HepG2 (cell line): ENCODE data around the gene UVSSA. TPM values are rescaled to one million over a fixed set of nuclear protein-coding genes. Genes with fewer than 3 reads are reported as not detected.

Experiments used
- ARID4A ChIP-seq: sonication (generic); formaldehyde crosslinking; IDR thresholded peaks from 2 replicates; pipeline ENCODE4 v1.5.0; 2020; ENCODE audit warnings: mild to moderate bottlenecking, missing genetic modification reagents, borderline replicate concordance
- ATRX ChIP-seq: sonication (generic); formaldehyde crosslinking; IDR thresholded peaks from 2 replicates; pipeline ENCODE4 v1.4.0; 2020; ENCODE audit warnings: missing genetic modification reagents, borderline replicate concordance
- HDAC1 ChIP-seq: sonication (generic); formaldehyde crosslinking; IDR thresholded peaks from 2 replicates; pipeline ENCODE4 v1.5.1; 2020; ENCODE audit warnings: mild to moderate bottlenecking, missing genetic modification reagents
- HDAC2 ChIP-seq: sonication (generic); formaldehyde crosslinking; IDR thresholded peaks from 2 replicates; pipeline ENCODE4 v1.4.0; 2020; ENCODE audit warnings: missing genetic modification reagents
- MED13 ChIP-seq: sonication (generic); formaldehyde crosslinking; IDR thresholded peaks from 2 replicates; pipeline ENCODE4 v1.5.0; 2020; ENCODE audit warnings: missing genetic modification reagents
- MYC ChIP-seq: sonication (generic); formaldehyde crosslinking; IDR thresholded peaks from 2 replicates; pipeline ENCODE4 v1.9.0; 2021; ENCODE audit warnings: missing genetic modification reagents, borderline replicate concordance
- TRIM24 ChIP-seq: sonication (generic); formaldehyde crosslinking; IDR thresholded peaks from 2 replicates; pipeline ENCODE4 v1.8.0; 2022; ENCODE audit warnings: mild to moderate bottlenecking, missing genetic modification reagents
- ZBTB7B ChIP-seq: sonication (generic); formaldehyde crosslinking; IDR thresholded peaks from 2 replicates; pipeline ENCODE4 v1.4.0; 2020; ENCODE audit warnings: missing genetic modification reagents
- ZFP82 ChIP-seq: sonication (generic); formaldehyde crosslinking; IDR thresholded peaks from 2 replicates; pipeline ENCODE4 v1.5.1; 2020; ENCODE audit warnings: mild to moderate bottlenecking, missing genetic modification reagents, borderline replicate concordance
- ZNF136 ChIP-seq: sonication (generic); formaldehyde crosslinking; IDR thresholded peaks from 2 replicates; pipeline ENCODE4 v1.8.1; 2022; ENCODE audit warnings: low read depth, mild to moderate bottlenecking, moderate library complexity, missing genetic modification reagents
- ZNF335 ChIP-seq: sonication (generic); formaldehyde crosslinking; IDR thresholded peaks from 2 replicates; pipeline ENCODE4 v1.4.0; 2020; ENCODE audit warnings: missing genetic modification reagents
- ZNF607 ChIP-seq: sonication (generic); formaldehyde crosslinking; IDR thresholded peaks from 2 replicates; pipeline ENCODE4 v1.5.1; 2020; ENCODE audit warnings: missing genetic modification reagents, mild to moderate bottlenecking, borderline replicate concordance
- ZNF619 ChIP-seq: sonication (generic); formaldehyde crosslinking; IDR thresholded peaks from 2 replicates; pipeline ENCODE4 v1.4.0; 2020; ENCODE audit warnings: mild to moderate bottlenecking, missing genetic modification reagents
- polyA plus RNA-seq, 8 experiments: library from polyadenylated mRNA; depleted of rRNA in 3 of 8; stranded (reverse) in 7 of 8; unstranded in 1 of 8; fragments of >200 nt; fragmentation: Illumina TruSeq in 4 of 8; extraction: Trizol in 4 of 8; gene quantifications; 2 replicates each; pipeline versions ENCODE4 v1.2.1 to v1.2.3, GENCODE V29; 2011 to 2016; ENCODE audit warnings: low read depth in 4 of 8, missing spikeins in 1 of 8, mixed read lengths in 1 of 8; ENCODE audit not compliant: insufficient read depth in 1 of 8
- total RNA-seq, 5 experiments: library from RNA; depleted of rRNA; stranded (reverse); fragments of >200 nt; fragmentation: Illumina TruSeq; extraction: Trizol; gene quantifications; 2 replicates each; pipeline ENCODE4 v1.2.3, GENCODE V29; 2016; ENCODE audit warnings: low read depth in 1 of 5

The UVSSA gene
- total and polyA plus RNA-seq, 2 of the 13 experiments (the other 11 are each of a cell fraction or from before 2014, with no cell fraction given): 4.6 to 8.4 TPM

DNA sequence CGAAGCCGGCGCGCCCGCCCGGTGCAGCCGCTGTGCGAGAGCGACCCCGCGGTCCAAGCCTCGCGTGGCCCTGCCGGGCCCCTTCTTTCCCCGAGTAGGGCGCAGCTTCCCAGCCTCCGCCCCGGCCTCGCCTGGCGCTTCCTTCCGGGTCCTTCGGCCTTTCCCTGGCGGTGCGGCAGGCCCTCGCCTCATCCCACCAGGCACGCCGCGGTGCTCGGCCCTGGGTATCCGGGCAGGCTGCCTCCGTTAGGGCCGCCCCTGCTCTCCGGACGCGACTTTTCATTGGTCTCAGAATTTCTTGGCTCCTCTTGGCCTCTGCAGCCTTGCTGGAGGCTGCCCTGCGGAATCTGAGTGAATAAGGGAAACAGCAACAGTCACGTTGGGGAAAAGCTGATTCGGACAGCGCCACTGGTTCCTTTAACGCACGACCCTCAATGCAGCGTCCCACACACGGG, 429 bp downstream of the UVSSA start (continued):
- TF ChIP-seq ARID4A (CRISPR knock-in tag) (no peak; the same call in 1 of the 2 replicates), MED13 (CRISPR knock-in tag) (no peak), HDAC1 (peak; percentile 51; the same call in 1 of the 2 replicates), MYC (CRISPR knock-in tag) (peak; percentile 24; the same call in 1 of the 2 replicates), HDAC2 (CRISPR knock-in tag) (no peak), ZNF607 (CRISPR knock-in tag) (peak; percentile 68; the same call in 1 of the 2 replicates), TRIM24 (CRISPR knock-in tag) (no peak), ZBTB7B (CRISPR knock-in tag) (no peak; the same call in 1 of the 2 replicates), ZFP82 (CRISPR knock-in tag) (no peak), ZNF335 (CRISPR knock-in tag) (no peak), ZNF619 (CRISPR knock-in tag) (no peak), ZNF136 (CRISPR knock-in tag) (no peak), ATRX (CRISPR knock-in tag) (no peak)
